ENCODE results near the gene RCVRN. TPM values are rescaled to one million over a fixed set of nuclear protein-coding genes. Genes with fewer than 3 reads are reported as not detected.

Gene RCVRN
- total and polyA plus RNA-seq, 8 donors: 0.18 to 0.75 TPM; not detected in 6

GRCh38 chr17:9912121-9913099, 7.3 kb upstream of the RCVRN start:
- peak overlapping the region in 1 of 5 donors; percentile 12 for H3K27ac ChIP-seq
- no peak overlapping the region for H3K4me3 ChIP-seq
- TF ChIP-seq POLR2A (IDR thresholded peaks at IDR 0.05) (no peak), POLR2AphosphoS5 (IDR thresholded peaks at IDR 0.05) (no peak), EP300 (IDR thresholded peaks at IDR 0.05) (no peak), CTCF (IDR thresholded peaks at IDR 0.05) (no peak)
- no peaks in the 10 kb centered on the region for H3K9me3 ChIP-seq
- intact Hi-C loops (cut with DNase I; ENCODE audit: low total_unique reads): no loop called here
- H3K4me1 ChIP-seq: peaks cover 0 to 8% (median 4%) of the 10 kb centered on the region in 4 donors
- peaks cover 0 to 3% (median 0%) of the 10 kb centered on the region in 3 donors for H3K27me3 ChIP-seq
- no peak for DNase-seq
- H3K36me3 ChIP-seq: peaks cover 0 to 27% (median 18%) of the 10 kb centered on the region in 4 donors
- WGBS, 5 donors: 74 to 79% (median 77%) methylated on average over 18 of the region's 18 CpGs

- Histone ChIP-seq H3K4me1 (peaks cover 0 to 8% (median 4%) of the 10 kb centered on the region in 4 donors), H3K27me3 (peaks cover 0 to 11% (median 0%) of the 10 kb centered on the region in 3 donors), H3K27ac (no peak overlapping the region), H3K9me3 (no peaks in the 10 kb centered on the region), H3K36me3 (peaks cover 0 to 14% (median 5%) of the 10 kb centered on the region in 4 donors), H3K4me3 (no peak overlapping the region)
- WGBS, 5 donors: 63 to 79% (median 73%) methylated on average over 10 to 12 of the region's 12 CpGs
- TF ChIP-seq POLR2AphosphoS5 (IDR thresholded peaks at IDR 0.05) (no peak), CTCF (IDR thresholded peaks at IDR 0.05) (no peak), POLR2A (IDR thresholded peaks at IDR 0.05) (no peak), EP300 (IDR thresholded peaks at IDR 0.05) (no peak)
- intact Hi-C loops (cut with DNase I; ENCODE audit: low total_unique reads): no loop called here
- no peak for DNase-seq
Measured at GRCh38 chr17:9911089-9911488, 6.0 kb upstream of the RCVRN start.

GRCh38 chr17:9908649-9909042, 3.6 kb upstream of the RCVRN start:
- peaks cover 0 to 8% (median 4%) of the 10 kb centered on the region in 4 donors for H3K4me1 ChIP-seq
- no peak overlapping the region for H3K4me3 ChIP-seq
- no peak for TF ChIP-seq CTCF (IDR thresholded peaks at IDR 0.05)
- TF ChIP-seq POLR2A (IDR thresholded peaks at IDR 0.05): no peak
- no peak for TF ChIP-seq POLR2AphosphoS5 (IDR thresholded peaks at IDR 0.05)
- no peak for TF ChIP-seq EP300 (IDR thresholded peaks at IDR 0.05)
- no peak for DNase-seq
- intact Hi-C loops (cut with DNase I; ENCODE audit: low total_unique reads): no loop called here
- H3K27me3 ChIP-seq: peaks cover 0 to 20% (median 0%) of the 10 kb centered on the region in 3 donors
- no peaks in the 10 kb centered on the region for H3K9me3 ChIP-seq
- H3K36me3 ChIP-seq: no peaks in the 10 kb centered on the region
- H3K27ac ChIP-seq: no peak overlapping the region
- WGBS, 5 donors: 35 to 52% (median 48%) methylated on average over 7 of the region's 7 CpGs

GRCh38 chr17:9907883-9908648, 3.0 kb upstream of the RCVRN start:
- TF ChIP-seq EP300 (IDR thresholded peaks at IDR 0.05) (no peak), POLR2A (IDR thresholded peaks at IDR 0.05) (no peak), CTCF (IDR thresholded peaks at IDR 0.05) (no peak), POLR2AphosphoS5 (IDR thresholded peaks at IDR 0.05) (no peak)
- Histone ChIP-seq H3K36me3 (no peaks in the 10 kb centered on the region), H3K4me1 (peaks cover 0 to 8% (median 4%) of the 10 kb centered on the region in 4 donors), H3K9me3 (no peaks in the 10 kb centered on the region), H3K4me3 (no peak overlapping the region), H3K27me3 (peaks cover 0 to 20% (median 0%) of the 10 kb centered on the region in 3 donors), H3K27ac (no peak overlapping the region)
- peak in 1 of 2 donors; percentile 27 for DNase-seq
- intact Hi-C loops (cut with DNase I; ENCODE audit: low total_unique reads): no loop called here
- 32 to 44% (median 36%) methylated on average over 12 of the region's 12 CpGs for WGBS, 5 donors
